ENCODE data around the gene ANO4. TPM values are rescaled to one million over a fixed set of nuclear protein-coding genes. Genes with fewer than 3 reads are reported as not detected.

The ANO4 gene
- total and polyA plus RNA-seq, 2 of the 8 experiments (the other 6 are each of a cell fraction or from before 2014, with no cell fraction given), result 1.1 to 3.4 TPM

DNA sequence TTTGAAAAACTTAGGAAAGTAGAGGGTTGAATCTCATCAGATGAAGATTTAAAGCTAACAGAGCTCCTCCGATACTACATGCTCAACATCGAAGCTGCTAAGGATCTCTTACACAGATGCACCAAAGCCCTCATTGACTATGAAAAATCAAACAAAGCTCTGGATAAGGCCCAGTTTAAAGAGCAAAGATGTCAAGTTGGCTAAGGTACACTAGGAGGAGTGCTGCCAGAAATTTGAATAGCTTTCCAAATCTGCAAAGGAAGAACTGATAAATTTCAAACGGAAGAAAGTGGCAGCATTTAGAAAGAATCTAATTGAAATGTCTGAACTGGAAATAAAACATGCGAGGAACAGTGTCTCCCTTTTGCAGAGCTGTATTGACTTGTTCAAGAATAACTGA is 274.3 kb downstream of the ANO4 start:
- no peaks in the 10 kb centered on the region for H4K20me1 ChIP-seq (replicated peaks in 1 of 2; ENCODE audit: control insufficient read depth in 1 of 2, insufficient read depth in 2 of 2, low read length in 2 of 2)
- no peak overlapping the region for H3K14ac ChIP-seq (ENCODE audit: insufficient read length)
- H3K9me3 ChIP-seq (ENCODE audit: insufficient read depth in 2 of 2, low read depth in 1 of 2, low read length in 1 of 2), result no peaks in the 10 kb centered on the region
- no peak overlapping the region for H3K9ac ChIP-seq (replicated peaks in 1 of 4; ENCODE audit: extremely low read depth in 1 of 4, low read depth in 3 of 4, low read length in 3 of 4)
- H2BK20ac ChIP-seq (ENCODE audit: low read length), result no peak overlapping the region
- WGBS, 2 experiments (ENCODE audit: extremely low coverage in 1 of 2, insufficient coverage in 1 of 2, insufficient read length in 1 of 2, insufficient replicate concordance in 2 of 2, low coverage in 1 of 2, low lambda C conversion rate in 2 of 2, missing lambda C conversion rate in 1 of 2), result 95% methylated on average over 4 of the region's 4 CpGs; no CpG with 5 or more reads in 1 of the 2 experiments
- H2AK5ac ChIP-seq (ENCODE audit: low read depth, low read length), result no peak overlapping the region
- H3K4me1 ChIP-seq (replicated peaks in 1 of 4; ENCODE audit: control insufficient read depth in 3 of 4, insufficient read depth in 4 of 4, low read length in 3 of 4), result no peaks in the 10 kb centered on the region
- no peak overlapping the region for H2AFZ ChIP-seq (ENCODE audit: low read length)
- H3K56ac ChIP-seq (replicated peaks; ENCODE audit: insufficient read length, low read depth, low read length), result no peak overlapping the region
- H4K8ac ChIP-seq (ENCODE audit: extremely low read depth, insufficient read depth, low read length), result no peak overlapping the region
- no peak overlapping the region for H2BK120ac ChIP-seq (replicated peaks; ENCODE audit: low read depth, low read length)
- CTCF ChIA-PET (ENCODE audit: partially characterized antibody), result interaction anchor here (0.6 to 1.3 kb wide), 2 partner anchors 17 to 36 kb away, joined by 3 read pairs; no protein-coding TSS in a partner anchor
- FAIRE-seq, result no peak
- no peak overlapping the region for H4K5ac ChIP-seq (ENCODE audit: insufficient read length, low read depth, low read length)
- H3K79me1 ChIP-seq (ENCODE audit: low read depth, low read length), result no peaks in the 10 kb centered on the region
- TF ChIP-seq SUZ12 (IDR thresholded peaks at IDR 0.05; ENCODE audit: low read length) (no peak), EP300 (IDR thresholded peaks at IDR 0.05; ENCODE audit: borderline replicate concordance in 1 of 2, low read depth in 2 of 2, low read length in 2 of 2) (no peak), POLR2AphosphoS5 (IDR thresholded peaks at IDR 0.05; ENCODE audit: low read depth, low read length) (no peak), CTCF (IDR thresholded peaks at IDR 0.05; ENCODE audit: control extremely low read depth in 1 of 3, insufficient read depth in 1 of 3, low read depth in 1 of 3, low read length in 3 of 3) (no peak), CBX8 (IDR thresholded peaks at IDR 0.05; ENCODE audit: borderline replicate concordance, low read depth, low read length) (no peak), CHD1 (IDR thresholded peaks at IDR 0.05; ENCODE audit: low read depth, low read length) (no peak), SP4 (IDR thresholded peaks at IDR 0.05; ENCODE audit: low read length) (no peak), TBP (IDR thresholded peaks at IDR 0.05; ENCODE audit: low read depth, low read length) (no peak)
- TF ChIP-seq, protein P1, sequence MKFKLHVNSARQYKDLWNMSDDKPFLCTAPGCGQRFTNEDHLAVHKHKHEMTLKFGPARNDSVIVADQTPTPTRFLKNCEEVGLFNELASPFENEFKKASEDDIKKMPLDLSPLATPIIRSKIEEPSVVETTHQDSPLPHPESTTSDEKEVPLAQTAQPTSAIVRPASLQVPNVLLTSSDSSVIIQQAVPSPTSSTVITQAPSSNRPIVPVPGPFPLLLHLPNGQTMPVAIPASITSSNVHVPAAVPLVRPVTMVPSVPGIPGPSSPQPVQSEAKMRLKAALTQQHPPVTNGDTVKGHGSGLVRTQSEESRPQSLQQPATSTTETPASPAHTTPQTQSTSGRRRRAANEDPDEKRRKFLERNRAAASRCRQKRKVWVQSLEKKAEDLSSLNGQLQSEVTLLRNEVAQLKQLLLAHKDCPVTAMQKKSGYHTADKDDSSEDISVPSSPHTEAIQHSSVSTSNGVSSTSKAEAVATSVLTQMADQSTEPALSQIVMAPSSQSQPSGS (IDR thresholded peaks at IDR 0.05; ENCODE audit: low read length), result no peak
- TF ChIP-seq, protein P2, sequence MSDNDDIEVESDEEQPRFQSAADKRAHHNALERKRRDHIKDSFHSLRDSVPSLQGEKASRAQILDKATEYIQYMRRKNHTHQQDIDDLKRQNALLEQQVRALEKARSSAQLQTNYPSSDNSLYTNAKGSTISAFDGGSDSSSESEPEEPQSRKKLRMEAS (IDR thresholded peaks at IDR 0.05), result no peak
- H3K23ac ChIP-seq (ENCODE audit: insufficient read length), result no peak overlapping the region
- no peak overlapping the region for H3K27ac ChIP-seq (ENCODE audit: low read depth, low read length)
- no peaks in the 10 kb centered on the region for H3K27me3 ChIP-seq (replicated peaks in 1 of 4; ENCODE audit: control insufficient read depth in 3 of 4, extremely low read depth in 1 of 4, insufficient read depth in 3 of 4, low read length in 3 of 4)
- POLR2A ChIA-PET (ENCODE audit: partially characterized antibody), result no interaction called here
- no peak overlapping the region for H2BK15ac ChIP-seq (ENCODE audit: low read length)
- no peak overlapping the region for H3K4me2 ChIP-seq (ENCODE audit: insufficient read depth in 1 of 2, low read depth in 2 of 2, low read length in 2 of 2)
- H4K91ac ChIP-seq (replicated peaks; ENCODE audit: insufficient read length, low read length), result no peak overlapping the region
- no peaks in the 10 kb centered on the region for H3K79me2 ChIP-seq (ENCODE audit: control insufficient read depth in 1 of 2, insufficient read depth in 2 of 2, low read length in 2 of 2)
- no peak for DNase-seq (ENCODE audit: low read depth in 1 of 2, low spot score in 2 of 2)
- H3K36me3 ChIP-seq (ENCODE audit: control insufficient read depth in 2 of 4, insufficient read depth in 4 of 4, low read length in 3 of 4), result no peaks in the 10 kb centered on the region
- no peak overlapping the region for H3K4me3 ChIP-seq (ENCODE audit: extremely low read depth in 1 of 4, insufficient read depth in 2 of 4, low read depth in 3 of 4, low read length in 4 of 4)
- H3K18ac ChIP-seq (ENCODE audit: extremely low read depth, low read length), result no peak overlapping the region
- no peaks in the 10 kb centered on the region; the same call in 1 of the 2 replicates for H3K23me2 ChIP-seq (ENCODE audit: low read depth, low read length)
- no peak overlapping the region for H3K4ac ChIP-seq (replicated peaks; ENCODE audit: insufficient read length, low read depth, low read length)
- no peak overlapping the region for H2BK5ac ChIP-seq (ENCODE audit: low read depth, low read length)
- no peak overlapping the region for H2BK12ac ChIP-seq (ENCODE audit: low read depth, low read length)
